BLaER1 treated with 17β-estradiol and CSF1 and Interleukin-3, amounts not matched to agents 10 nM and 100 nM (cell line): ENCODE data around the gene VPS13D.
A peak's percentile ranks its signal among the peaks of the same experiment; 100 is the strongest.

ENCODE experiments used
- H3K27ac ChIP-seq, 11 experiments: shearing (Covaris generic); formaldehyde crosslinking; 2 replicates each; pipeline ENCODE4 v1.8.1; 2022
- H3K27me3 ChIP-seq, 11 experiments: shearing (Covaris generic); formaldehyde crosslinking; 2 replicates each; pipeline ENCODE4 v1.8.1; 2022
- H3K36me3 ChIP-seq, 11 experiments: shearing (Covaris generic); formaldehyde crosslinking; 2 replicates each; pipeline ENCODE4 v1.8.1; 2022
- H3K4me1 ChIP-seq, 10 experiments: shearing (Covaris generic); formaldehyde crosslinking; 2 replicates each; pipeline ENCODE4 v1.8.1; 2022
- H3K4me2 ChIP-seq, 11 experiments: shearing (Covaris generic); formaldehyde crosslinking; 2 replicates each; pipeline ENCODE4 v1.8.1; 2022
- H3K4me3 ChIP-seq, 10 experiments: shearing (Covaris generic); formaldehyde crosslinking; 2 replicates each; pipeline ENCODE4 v1.8.1; 2022
- H3K9ac ChIP-seq, 11 experiments: shearing (Covaris generic); formaldehyde crosslinking; 2 replicates each; pipeline ENCODE4 v1.8.1; 2022
- H3K9me3 ChIP-seq, 11 experiments: shearing (Covaris generic); formaldehyde crosslinking; replicated peaks in 1 of 11; 2 replicates each; pipeline ENCODE4 v1.8.1; 2022
- H4K20me1 ChIP-seq, 11 experiments: shearing (Covaris generic); formaldehyde crosslinking; 2 replicates each; pipeline ENCODE4 v1.8.1; 2022
- Cebpa-rat ChIP-seq, 11 experiments: shearing (Covaris generic); IDR thresholded peaks; 2 replicates each; pipeline ENCODE4 v1.8.1; 2022

Gene VPS13D

DNA sequence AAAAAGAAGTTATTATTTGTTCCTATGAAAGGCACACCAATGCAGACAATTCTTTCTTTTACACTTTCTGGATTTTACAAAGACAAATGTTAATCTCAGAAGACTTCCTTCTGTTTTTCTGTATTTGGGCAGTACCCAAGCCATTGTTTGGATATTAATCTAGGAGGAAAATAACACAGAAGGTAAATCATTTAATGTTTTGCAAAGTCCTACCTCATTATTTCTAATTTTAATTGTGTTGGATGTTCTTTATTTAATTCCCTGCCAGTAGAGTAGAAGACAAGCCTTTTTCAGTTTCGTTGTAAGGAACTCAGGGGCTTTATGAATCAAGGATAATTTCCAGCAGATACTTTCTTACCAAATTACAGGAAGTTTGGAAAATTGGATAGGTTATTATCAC lies 118.3 kb downstream of the VPS13D start:
- Histone ChIP-seq H3K9me3 (peaks cover 26 to 33% (median 31%) of the 10 kb centered on the region in 11 experiments), H3K27me3 (no peaks in the 10 kb centered on the region), H3K9ac (no peak overlapping the region), H3K36me3 (peaks cover 55 to 77% (median 67%) of the 10 kb centered on the region in 11 experiments), H4K20me1 (no peaks in the 10 kb centered on the region), H3K4me3 (no peak overlapping the region), H3K27ac (no peak overlapping the region), H3K4me2 (peak overlapping the region in 2 of 11 experiments; percentile 14 to 90; a peak in 2 of 22 replicates), H3K4me1 (peaks cover 32 to 53% (median 42%) of the 10 kb centered on the region in 10 experiments)
- no peak for TF ChIP-seq Cebpa-rat (IDR thresholded peaks at IDR 0.05)

DNA sequence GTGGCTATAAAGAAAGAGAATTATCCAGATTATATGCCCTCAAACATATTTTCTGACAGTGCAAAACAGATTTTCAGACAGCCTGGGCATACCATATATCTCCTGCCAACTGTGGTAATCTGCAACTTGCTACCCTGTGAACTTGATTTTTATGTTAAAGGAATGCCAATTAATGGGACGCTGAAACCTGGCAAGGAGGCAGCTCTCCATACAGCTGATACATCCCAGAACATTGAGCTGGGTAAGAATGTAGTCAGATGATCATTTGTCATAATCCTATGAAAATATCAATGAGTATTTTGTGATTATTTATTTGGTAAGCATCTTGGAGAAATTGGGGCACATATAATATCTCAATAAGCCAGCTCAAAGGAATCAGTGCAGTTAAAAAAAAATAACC lies 124.2 kb downstream of the VPS13D start:
- Histone ChIP-seq H3K36me3 (peaks cover 84 to 98% (median 96%) of the 10 kb centered on the region in 11 experiments), H3K27me3 (no peaks in the 10 kb centered on the region), H3K4me1 (peaks cover 0 to under 1% (median 0%) of the 10 kb centered on the region in 10 experiments; a peak in 1 of 20 replicates), H3K4me2 (no peak overlapping the region), H3K27ac (no peak overlapping the region), H3K9me3 (peaks cover 22 to 30% (median 26%) of the 10 kb centered on the region in 11 experiments), H3K4me3 (no peak overlapping the region), H3K9ac (no peak overlapping the region), H4K20me1 (no peaks in the 10 kb centered on the region)
- TF ChIP-seq Cebpa-rat (IDR thresholded peaks at IDR 0.05) = no peak

DNA sequence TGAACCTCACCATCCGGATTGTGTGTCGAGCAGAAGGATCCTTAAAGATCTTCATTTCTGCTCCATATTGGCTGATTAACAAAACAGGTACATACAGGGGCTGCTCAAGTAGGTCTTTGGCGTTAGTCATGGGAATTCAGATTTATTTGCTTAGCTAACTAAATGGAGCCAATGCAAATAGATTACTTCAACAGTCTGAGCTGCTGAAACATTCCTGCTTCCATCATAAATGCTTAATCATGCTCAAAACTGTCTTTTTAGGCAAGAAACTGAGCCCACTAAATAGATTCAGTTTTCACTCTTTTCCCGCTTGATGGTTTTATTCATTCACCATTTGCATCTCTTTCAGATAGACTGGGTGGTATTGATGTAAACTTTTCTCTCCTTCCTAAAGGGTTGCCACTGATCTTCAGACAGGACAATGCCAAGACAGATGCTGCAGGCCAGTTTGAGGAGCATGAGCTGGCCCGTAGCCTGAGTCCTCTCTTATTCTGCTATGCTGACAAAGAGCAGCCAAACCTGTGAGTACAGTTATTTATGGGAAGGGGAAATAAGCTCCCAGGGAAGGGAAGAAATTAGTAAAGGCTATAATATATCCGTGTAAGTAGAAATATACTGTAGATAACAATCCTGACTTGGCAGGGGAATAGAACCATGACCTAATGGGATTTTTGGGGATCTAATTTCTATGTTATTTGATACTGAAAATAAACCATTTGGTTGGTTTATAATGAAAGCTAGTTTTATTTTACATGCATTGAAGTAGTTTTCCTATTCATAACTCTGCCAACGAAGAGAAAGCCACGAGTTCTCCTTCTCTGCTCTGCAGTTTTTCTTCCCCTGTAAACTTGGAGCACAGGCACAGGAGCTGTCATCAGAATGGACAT lies 126.4 kb downstream of the VPS13D start:
- H3K36me3 ChIP-seq = peaks cover 82 to 96% (median 88%) of the 10 kb centered on the region in 11 experiments
- H3K4me2 ChIP-seq = 0 out of 22 replicates have a peak overlapping the region, but pooled peaks of 1 of the 11 experiments have one; percentile 11
- no peaks in the 10 kb centered on the region for H3K27me3 ChIP-seq
- H3K27ac ChIP-seq = no peak overlapping the region
- TF ChIP-seq Cebpa-rat (IDR thresholded peaks at IDR 0.05) = no peak
- H4K20me1 ChIP-seq = no peaks in the 10 kb centered on the region
- H3K4me3 ChIP-seq = no peak overlapping the region
- peaks cover 0 to 13% (median 0%) of the 10 kb centered on the region in 10 experiments; a peak in 3 of 20 replicates for H3K4me1 ChIP-seq
- H3K9ac ChIP-seq = no peak overlapping the region
- peaks cover 0 to 8% (median 3%) of the 10 kb centered on the region in 11 experiments; a peak in 14 of 22 replicates for H3K9me3 ChIP-seq

DNA sequence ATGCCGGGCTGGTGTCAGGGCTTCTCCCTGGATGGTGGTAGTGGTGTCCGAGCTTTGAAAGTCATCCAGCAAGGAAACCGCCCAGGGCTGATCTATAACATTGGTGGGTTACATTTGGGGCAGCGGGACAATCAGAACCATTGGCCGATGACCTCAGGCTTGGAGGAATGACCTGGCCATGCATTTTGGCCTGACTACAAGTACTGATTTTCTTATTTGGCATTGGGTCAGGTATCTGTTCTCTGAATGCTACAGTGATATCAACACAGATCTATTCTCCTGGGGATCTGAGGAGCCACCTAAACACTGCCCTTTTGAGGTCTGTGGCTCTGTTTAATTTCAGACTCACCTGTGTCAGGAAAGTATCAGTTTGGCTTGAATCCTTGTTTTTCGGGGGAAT lies 128.7 kb downstream of the VPS13D start:
- H3K4me1 ChIP-seq = peaks cover 0 to 13% (median 0%) of the 10 kb centered on the region in 10 experiments; a peak in 3 of 20 replicates
- no peaks in the 10 kb centered on the region for H3K27me3 ChIP-seq
- peaks cover 81 to 95% (median 88%) of the 10 kb centered on the region in 11 experiments for H3K36me3 ChIP-seq
- H3K4me2 ChIP-seq = no peak overlapping the region
- no peak overlapping the region for H3K27ac ChIP-seq
- no peak overlapping the region for H3K4me3 ChIP-seq
- no peak overlapping the region for H3K9ac ChIP-seq
- no peak for TF ChIP-seq Cebpa-rat (IDR thresholded peaks at IDR 0.05)
- no peaks in the 10 kb centered on the region for H4K20me1 ChIP-seq
- H3K9me3 ChIP-seq = no peaks in the 10 kb centered on the region

DNA sequence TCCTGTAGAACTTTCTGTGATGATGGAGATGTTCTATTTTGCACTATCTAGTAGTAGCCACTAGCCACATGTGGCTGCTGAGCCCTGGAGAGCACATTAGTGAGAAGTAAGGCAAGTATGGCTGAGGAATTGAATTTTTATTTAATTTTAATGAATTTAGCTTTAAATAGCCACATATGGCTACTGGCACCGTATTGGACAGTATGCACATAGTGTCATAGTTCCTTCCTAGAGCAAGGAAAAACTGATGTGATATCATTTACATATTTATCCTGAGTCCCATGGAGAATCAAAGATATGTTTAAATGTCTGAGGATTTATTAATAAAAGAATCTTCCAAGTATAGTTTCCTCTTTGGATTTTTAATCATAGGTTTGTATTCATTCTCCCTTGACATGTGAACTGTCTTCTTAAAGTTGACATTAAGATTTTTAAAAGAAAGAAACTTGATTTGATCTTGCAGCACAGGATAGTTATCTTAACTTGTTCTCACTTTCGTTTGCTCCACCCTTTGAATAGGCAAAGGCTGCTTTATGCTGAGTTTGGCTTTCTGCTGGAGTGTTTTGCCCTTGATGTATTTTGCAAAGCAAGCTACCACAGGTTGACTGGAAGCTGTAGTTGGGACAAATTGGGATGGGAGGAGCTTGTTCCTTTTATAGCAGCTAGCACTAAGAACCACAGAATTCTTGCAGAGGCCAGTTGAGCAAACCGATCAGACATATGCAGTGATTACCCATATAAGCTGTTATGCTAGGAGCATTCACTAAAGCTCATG lies 129.7 kb downstream of the VPS13D start:
- Histone ChIP-seq H3K4me1 (peaks cover 0 to 13% (median 0%) of the 10 kb centered on the region in 10 experiments; a peak in 3 of 20 replicates), H3K27me3 (no peaks in the 10 kb centered on the region), H3K27ac (no peak overlapping the region), H3K4me3 (no peak overlapping the region), H3K9me3 (no peaks in the 10 kb centered on the region), H3K9ac (no peak overlapping the region), H3K4me2 (peak overlapping the region in 2 of 11 experiments; percentile 21 to 22; a peak in 2 of 22 replicates), H4K20me1 (no peaks in the 10 kb centered on the region), H3K36me3 (peaks cover 81 to 95% (median 89%) of the 10 kb centered on the region in 11 experiments)
- no peak for TF ChIP-seq Cebpa-rat (IDR thresholded peaks at IDR 0.05)

DNA sequence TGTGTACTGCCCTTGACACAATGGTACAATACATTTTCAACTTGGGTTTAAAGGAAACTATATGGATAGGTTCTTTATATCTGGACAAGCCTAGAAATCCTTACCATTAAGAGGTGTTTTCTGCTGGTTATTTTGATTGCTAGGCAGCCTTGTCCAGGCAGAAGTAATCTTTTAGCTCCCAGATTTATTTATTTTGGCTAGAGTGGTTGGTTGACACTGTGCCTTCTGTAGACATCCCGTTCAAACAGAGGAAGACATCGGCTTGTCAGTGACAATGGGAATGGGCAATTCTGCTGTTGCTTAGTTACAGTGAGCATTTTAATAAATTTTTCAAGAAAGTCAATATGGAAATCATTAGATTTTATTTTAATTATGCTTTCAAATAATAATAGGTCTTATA lies 138.8 kb downstream of the VPS13D start:
- H3K4me2 ChIP-seq = no peak overlapping the region
- TF ChIP-seq Cebpa-rat (IDR thresholded peaks at IDR 0.05) = no peak
- H4K20me1 ChIP-seq = peaks cover 0 to 4% (median 0%) of the 10 kb centered on the region in 11 experiments; a peak in 1 of 22 replicates
- H3K36me3 ChIP-seq = peaks cover 58 to 99% (median 89%) of the 10 kb centered on the region in 11 experiments
- no peak overlapping the region for H3K4me3 ChIP-seq
- H3K4me1 ChIP-seq = no peaks in the 10 kb centered on the region
- no peaks in the 10 kb centered on the region for H3K9me3 ChIP-seq
- no peaks in the 10 kb centered on the region for H3K27me3 ChIP-seq
- H3K27ac ChIP-seq = no peak overlapping the region
- no peak overlapping the region for H3K9ac ChIP-seq

DNA sequence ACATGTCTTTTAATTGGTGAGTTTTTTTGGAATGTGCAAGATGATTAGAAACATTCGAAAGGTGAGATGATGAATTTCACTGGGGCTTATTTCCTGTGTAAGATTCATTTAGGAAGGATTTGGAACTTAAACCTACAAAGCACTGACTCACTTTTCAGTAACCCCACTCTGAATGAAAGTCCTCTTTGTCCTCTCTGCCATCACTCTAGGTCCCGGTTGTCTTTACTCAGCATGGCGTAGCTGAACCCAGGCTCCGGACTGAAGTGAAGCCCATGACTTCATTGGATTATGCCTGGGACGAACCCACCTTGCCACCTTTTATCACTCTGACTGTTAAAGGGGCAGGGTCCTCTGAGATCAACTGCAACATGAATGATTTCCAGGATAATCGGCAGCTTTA lies 139.4 kb downstream of the VPS13D start:
- Histone ChIP-seq H3K9me3 (no peaks in the 10 kb centered on the region), H3K4me3 (no peak overlapping the region), H3K27me3 (no peaks in the 10 kb centered on the region), H3K36me3 (peaks cover 60 to 99% (median 89%) of the 10 kb centered on the region in 11 experiments), H3K9ac (no peak overlapping the region), H4K20me1 (peaks cover 0 to 4% (median 0%) of the 10 kb centered on the region in 11 experiments; a peak in 1 of 22 replicates), H3K4me1 (no peaks in the 10 kb centered on the region), H3K4me2 (no peak overlapping the region), H3K27ac (no peak overlapping the region)
- no peak for TF ChIP-seq Cebpa-rat (IDR thresholded peaks at IDR 0.05)

DNA sequence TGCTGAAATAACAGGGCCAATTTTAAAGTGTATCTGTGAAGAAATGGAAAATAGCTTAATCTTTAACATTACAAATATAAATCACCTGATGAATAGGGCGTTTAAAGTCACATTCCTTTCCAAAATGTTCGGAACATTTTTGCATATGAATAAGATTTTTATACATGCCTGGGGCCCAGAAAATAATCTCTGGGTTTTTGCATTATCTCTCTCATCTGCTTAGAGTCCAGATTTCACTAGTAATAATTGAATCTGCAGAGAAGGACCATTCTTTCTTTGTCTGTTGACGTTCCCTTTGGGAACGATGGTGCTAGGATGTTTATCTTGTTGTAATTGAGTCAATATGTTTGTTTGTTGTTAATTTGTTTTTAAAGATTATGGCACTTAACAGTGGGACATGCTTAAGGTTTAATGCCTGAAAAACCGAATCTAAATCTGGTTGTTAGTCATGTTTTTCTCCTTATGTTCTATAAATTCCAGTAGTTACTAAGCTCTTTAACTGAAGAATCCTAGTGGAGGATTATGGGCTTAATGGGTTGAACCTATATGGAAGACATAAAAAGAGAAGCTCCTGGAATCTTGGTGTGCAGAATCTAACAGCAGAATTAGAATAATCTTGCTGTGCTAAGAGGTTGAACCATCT lies 140.6 kb downstream of the VPS13D start:
- H3K27ac ChIP-seq = no peak overlapping the region
- peaks cover 60 to 99% (median 89%) of the 10 kb centered on the region in 11 experiments for H3K36me3 ChIP-seq
- H3K4me2 ChIP-seq = no peak overlapping the region
- H4K20me1 ChIP-seq = peaks cover 0 to 4% (median 0%) of the 10 kb centered on the region in 11 experiments; a peak in 1 of 22 replicates
- H3K9ac ChIP-seq = no peak overlapping the region
- H3K27me3 ChIP-seq = no peaks in the 10 kb centered on the region
- no peak overlapping the region for H3K4me3 ChIP-seq
- H3K9me3 ChIP-seq = no peaks in the 10 kb centered on the region
- no peak for TF ChIP-seq Cebpa-rat (IDR thresholded peaks at IDR 0.05)
- peaks cover 0 to 2% (median 0%) of the 10 kb centered on the region in 10 experiments; a peak in 3 of 20 replicates for H3K4me1 ChIP-seq
